ENCODE data around the gene SOWAHB.
"Not testable (repeated sequence)": the region's sequence is repeated elsewhere in the genome, so short reads cannot be mapped to it uniquely, and the experiment has no call there.

Gene SOWAHB

DNA sequence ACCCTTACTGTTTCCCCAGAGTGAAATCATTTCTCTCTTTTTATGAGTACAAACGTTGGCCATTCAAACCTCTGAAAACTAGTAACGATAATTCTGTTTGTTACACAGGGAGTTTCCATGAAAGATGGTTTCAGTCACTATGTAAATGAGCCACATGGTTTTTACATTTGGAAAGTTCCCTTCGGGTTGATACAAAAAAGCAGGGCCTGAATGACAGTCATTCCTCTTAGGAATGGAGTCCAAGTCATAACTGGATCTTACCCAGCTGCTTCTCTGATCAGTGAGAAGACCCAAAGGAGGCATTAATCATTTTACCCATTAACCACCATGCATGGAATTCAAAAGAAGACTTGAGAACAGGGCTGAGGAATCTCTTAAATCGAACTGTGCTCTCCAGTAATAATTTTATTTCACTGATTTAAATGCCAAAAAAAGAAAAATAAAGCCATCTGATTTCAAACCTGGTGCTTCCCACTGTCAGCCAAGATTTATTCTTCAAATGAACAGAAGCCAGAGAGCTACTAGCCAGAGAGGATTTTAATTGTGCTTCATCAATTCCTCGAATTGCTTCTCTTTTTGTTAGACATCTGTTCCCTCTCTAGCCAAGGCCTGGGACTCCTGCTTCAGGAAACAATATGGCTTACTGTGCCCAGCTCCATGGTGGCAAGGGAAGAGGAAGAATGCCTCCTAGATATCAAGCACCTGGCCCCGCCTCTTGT, 3.2 kb downstream of the SOWAHB start:
- DNase-seq, result no peak

DNA sequence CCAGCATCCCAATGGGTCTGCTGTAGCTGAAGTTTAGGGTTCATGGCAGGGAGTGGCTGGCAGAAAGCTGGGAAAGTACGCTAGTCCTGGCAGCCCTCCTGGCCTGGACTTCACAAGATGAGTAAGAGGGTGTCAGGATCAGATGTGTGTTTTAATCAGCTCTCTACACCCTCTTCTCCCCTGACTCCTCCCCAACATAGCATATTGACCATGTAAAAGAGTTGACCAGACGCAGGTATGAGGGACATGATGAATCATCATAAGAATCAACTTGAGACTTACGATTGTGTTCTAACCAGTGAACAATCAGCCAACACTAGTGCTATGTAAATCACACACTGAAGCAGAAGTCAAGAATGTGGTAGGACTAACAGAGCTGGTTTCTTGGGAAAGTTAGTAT, 5.3 kb downstream of the SOWAHB start:
- DNase-seq, result no peak

DNA sequence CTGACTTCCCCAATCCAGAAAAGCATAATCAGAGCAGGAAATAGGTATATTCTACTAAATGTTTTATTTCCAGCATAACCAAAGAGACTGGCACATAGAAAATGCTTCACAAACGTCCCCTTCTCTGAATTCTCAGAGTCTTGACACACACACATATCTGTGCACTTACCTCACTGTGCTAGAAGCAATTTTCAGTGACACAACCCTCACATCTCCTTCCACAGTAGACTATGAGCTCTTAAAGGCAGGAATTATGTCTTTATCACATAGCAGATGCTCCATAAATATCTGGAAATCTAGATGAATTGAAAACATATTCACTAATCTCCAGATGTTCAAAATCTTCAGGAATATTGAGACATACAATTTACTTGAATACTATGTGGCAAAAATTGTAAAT, 5.9 kb downstream of the SOWAHB start:
- no peak for DNase-seq

DNA sequence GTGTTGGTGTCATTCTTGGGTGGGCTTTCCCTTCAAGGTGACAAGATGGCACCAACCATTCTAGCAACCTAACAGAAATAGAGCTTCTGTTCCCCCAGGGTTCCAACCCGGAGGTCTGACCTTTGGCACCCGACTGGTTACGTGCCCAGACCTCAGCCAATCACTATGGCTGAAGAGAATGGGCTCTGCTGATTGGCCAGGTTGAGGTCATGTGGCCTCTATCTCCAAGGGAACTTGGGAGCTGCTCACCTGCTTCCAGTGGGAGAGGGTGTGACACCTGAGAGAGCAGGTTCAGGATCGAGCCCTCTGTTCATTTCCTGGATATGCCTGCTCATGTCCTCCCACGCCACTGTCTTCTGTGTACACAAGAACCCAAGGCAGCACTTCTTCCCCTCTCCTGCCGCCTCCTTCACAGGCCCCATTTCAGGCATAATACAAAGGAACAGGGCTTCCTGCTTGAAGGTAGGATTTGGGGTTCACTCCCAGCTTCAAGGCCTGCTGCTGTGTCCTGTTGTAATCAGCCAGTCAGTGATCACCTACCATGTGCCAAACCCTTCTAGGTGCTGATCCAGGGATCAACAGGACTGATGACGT, 11.0 kb downstream of the SOWAHB start:
- DNase-seq, result no peak

DNA sequence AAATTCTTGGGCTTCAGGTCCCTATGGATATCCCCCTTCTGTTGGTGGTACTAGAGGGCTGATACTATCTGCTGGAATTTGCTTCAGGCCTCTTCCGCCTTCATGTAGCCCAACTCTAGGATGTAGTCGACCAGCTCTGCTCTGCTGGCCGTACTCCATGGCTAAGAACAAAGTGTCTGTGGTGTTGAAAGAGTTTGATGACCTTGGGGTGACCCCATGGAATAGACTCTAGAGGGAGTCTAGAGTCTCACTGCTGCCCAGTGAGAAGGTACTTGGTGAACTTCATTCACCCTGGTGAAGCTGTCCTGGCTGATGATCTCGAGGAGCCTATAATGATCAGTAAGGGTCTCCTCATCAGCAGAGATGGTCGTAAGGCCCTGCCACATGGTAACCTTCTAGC, 11.7 kb downstream of the SOWAHB start:
- DNase-seq, result no peak

DNA sequence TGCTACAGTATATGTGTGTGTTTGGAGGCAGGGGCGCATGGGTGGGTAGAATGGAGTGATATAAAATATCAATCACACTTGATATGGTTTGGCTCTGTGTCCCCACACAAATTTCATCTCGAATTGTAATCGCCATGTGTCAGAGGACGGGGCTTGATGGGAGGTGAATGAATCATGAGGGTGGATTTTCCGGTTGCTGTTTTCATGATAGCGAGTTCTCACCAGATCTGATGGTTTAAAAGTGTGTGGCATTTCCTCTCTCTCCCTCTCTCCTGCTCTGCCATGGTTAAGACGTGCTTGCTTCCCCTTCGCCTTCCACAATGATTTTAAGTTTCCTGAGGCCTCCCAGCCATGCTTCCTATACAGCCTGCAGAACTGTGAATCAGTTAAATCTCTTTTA, 14.8 kb downstream of the SOWAHB start:
- DNase-seq, result no peak

DNA sequence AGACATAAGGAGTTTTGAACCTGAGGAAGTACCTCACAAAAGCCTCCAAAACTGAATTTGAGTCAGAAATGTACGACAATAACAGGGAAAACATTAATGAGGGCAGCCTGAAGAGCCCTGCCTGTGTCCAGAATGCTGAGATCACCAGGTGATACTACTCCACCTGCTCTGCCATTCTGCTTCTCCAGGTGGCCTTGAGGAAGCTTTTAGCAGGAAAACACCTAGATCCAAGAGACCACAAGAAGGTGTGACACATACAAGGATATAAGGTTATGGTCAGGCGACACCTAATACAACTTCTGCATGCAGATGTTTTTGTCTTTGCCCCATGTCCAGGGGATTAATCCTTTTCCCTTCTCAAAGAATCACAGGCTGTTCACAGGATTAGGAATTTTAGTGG, 15.3 kb downstream of the SOWAHB start:
- DNase-seq, result no peak

DNA sequence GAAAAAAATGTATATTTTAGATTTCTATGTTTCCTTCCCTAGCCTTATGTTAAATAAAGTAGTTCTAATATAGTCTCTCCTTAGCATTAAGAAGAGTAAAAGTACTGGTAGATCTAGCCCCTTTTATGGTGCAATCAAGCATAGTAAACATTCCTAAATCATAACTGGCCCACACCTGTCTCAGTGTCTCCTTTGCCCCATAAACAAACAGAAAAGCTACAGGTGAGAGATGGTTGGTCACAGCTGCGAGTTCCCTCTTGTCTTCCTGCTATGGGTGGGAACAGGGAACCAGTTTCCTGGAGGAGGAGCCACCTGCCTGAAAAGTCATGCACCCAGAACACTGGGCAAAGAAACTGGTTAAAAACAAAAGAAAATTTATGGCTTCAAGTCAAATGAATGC, 16.6 kb downstream of the SOWAHB start:
- DNase-seq, result no peak

DNA sequence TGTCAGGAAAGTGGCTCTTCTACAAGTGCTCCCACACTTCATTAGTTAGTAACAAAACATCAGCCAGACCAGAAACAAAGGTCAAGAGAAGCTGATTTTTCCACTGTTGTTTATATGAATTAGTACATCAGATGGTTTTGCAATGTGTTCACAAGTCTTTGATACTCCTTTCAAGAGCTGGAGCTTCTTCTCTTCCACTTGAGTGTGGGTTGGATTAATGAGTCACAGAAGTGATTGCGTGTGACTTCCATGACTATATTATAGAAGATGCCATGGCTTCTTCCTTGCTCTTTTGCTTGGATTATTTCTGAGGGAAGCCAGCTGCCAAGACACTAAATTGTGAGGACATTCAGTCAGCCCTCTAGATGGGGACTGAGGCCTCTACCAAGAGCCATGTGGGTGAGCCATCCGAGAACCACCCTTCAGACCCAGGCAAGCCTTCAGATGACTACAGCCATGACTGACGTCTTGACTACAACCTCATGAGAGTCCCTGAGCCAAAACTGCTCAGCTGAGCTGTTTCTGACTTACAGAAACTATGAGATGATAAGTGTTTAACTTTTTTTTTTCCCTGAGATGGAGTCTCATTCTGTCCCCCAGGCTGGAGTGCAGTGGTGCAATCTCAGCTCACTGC, 18.1 kb downstream of the SOWAHB start:
- DNase-seq, result no peak

DNA sequence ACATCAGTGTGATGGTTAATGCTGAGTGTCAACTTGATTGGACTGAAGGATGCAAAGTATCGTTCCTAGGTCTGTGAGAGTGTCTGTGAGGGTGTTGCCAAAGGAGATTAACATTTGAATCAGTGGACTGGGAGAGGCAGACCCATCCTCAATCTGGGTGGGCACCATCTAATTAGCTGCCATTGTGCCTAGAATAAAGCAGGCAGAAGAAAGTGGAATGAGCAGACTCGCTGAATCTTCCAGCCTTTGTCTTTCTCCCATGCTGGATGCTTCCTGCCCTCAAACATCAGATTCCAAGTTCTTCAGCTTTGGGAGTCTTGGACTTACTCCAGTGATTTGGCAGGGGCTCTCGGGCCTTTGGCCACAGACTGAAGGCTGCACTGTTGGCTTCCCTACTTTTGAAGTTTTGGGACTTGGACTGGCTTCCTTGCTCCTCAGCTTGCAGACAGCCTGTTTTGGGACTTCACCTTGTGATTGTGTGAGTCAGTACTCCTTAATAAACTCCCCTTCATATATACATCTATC, 19.2 kb downstream of the SOWAHB start:
- DNase-seq, result not testable (repeated sequence)

DNA sequence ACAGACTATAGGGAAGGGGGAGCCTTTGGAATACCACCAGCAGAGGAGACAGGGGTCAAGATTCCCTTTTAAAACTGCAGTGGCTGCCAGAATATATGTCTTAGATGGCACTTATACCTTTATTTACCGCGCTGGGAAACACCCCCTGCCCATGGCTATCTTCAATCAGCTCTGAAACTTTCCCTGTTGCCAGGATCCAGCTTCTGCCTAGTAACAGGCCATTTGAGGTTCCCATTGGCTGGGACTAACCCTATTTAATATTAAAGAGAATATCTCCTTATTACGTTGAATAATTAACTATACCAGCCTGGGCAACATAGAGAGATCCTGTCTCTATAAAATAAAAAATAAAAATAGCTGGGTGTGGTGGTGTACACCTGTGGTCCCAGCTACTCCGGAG, 23.8 kb downstream of the SOWAHB start:
- no peak for DNase-seq

DNA sequence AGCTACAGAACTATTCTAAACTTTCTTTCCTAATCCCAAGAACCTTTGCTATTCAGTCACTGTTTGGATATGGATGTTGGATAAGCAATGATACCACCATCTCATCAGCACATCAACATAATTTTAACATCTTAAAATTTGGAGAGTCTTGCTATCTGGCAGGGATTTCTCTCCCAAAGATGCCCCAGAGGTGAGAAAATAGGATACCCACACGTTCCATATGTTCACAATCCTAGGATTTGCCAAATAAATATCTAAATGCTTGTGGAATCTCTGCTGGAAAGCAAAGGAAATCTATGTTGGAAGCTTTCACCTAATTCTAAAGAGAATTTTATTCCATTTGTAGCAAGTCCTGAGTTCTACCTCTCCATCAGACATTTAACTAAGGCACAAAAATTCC, 24.4 kb downstream of the SOWAHB start:
- DNase-seq, result no peak

DNA sequence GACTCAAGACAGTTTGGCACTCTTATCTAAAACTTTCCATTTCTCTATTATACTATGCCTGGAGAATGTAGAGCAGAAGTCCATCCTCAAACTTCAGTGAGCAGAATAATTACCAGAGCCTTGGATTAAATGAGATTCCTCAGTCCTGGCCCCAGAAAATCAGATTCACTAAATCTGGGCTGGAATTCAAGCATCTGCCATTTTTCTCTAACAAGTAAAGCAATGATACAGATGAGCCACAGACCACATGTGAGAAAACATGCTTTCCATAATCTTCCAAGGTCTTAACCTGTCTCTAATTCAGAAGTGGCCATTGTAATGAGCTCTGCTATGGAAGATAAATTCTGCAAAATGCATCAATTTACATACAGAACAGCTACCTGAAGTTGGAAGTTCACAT, 25.4 kb downstream of the SOWAHB start:
- no peak for DNase-seq

DNA sequence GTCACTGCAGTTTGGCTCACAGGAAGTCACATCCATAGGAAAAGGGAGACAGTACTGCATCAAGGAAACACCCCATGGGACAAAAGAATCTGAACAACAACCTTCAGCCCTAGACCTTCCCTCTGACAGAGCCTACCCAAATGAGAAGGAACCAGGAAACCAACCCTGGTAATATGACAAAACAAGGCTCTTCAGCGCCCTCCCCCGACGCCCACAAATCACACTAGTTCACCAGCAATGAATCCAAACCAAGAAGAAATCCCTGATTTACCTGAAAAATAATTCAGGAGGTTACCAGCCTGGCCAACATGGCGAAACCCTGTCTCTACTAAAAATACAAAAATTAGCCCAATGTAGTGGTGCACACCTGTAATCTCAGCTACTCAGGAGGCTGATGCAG, 29.2 kb downstream of the SOWAHB start:
- DNase-seq, result not testable (repeated sequence)

DNA sequence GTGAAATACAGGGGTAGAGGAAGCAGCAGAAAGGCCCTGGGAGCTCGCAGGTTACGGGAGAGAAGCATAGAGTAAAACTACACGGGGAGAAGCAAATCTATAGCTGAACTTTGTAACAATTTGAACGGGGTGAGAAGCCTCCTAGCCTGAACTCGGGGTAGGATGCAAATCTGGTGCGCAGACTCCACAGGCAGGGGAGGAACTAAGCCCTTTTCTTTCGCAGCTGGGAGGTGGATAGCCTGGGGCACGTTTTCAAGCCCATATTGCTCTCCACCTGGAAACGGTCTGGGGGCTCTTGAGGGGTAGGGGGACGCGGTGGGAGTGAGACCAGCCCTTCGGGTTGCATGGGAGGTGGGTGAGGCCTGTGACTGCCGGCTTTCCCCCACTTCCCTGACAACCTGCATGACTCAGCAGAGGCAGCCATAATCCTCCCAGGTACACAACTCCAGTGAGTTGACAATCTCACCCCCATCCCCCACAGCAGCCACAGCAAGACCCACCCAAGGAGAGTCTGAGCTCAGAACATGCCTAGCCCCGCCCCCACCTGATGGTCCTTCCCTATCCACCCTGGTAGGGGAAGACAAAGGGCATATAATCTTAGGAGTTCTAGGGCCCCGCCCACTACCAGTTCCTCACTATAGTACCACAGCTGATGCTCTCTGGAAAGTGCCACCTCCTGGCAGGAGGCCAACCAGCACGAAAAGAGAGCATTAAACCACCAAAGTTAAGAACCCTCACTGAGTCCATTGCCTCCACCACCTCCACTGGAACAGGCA, 29.9 kb downstream of the SOWAHB start:
- DNase-seq, result no peak

DNA sequence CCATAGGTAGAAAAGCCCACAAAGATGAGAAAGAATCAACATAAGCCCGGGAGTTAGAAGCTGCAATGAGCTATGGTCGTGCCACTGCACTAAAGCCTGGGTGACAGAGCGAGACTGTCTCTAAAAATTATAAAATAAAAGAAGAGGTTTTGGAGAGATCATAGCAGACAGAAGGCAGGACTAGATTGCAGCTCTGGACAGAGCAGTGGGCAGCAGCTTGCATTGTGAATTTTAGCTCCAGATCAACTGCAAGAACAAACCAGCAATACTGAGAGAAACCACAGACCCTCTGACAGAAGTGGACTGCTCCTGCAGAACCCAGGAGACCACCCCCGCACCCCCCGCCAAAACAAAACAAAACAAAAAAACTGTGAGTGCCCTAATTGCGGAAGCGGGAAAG, 30.6 kb downstream of the SOWAHB start:
- DNase-seq, result no peak

DNA sequence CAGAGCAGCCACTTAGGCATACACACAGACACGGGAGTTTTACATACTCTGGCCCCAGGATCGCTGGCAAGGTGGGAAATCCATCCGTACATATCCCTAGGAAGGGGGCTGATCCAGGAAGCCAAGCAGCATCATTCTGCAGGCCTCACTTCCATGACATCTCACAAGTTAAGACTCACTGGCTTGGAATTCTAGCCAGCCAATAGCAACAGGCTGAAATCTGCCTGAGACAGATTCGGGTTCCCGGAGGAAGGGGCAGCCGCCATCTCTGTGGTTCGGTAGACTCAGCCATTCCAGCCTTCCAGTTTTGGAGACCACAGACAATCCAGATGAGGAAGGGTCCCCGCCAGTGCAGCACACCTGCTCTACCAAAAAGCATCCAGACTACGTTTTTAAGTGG, 31.3 kb downstream of the SOWAHB start:
- DNase-seq, result no peak

DNA sequence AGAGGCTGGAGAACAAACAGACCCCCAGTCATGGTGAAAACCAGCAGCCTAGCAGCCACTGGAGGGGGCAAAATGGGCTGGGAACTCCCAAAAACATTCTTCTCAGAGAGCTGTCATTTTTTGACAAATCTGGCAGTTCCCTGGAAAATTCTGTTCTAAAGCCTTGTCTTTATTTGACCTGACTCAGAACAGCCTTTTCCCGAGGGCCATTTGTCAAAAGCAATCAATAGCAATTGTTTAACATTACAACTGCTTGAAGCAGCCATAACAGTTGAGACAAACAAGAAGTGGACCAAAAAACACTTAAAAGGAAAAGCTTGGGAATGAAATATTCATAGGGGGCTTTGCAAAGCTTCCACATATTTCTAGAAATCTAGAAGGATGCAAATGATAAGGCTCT, 39.6 kb downstream of the SOWAHB start:
- DNase-seq, result no peak

DNA sequence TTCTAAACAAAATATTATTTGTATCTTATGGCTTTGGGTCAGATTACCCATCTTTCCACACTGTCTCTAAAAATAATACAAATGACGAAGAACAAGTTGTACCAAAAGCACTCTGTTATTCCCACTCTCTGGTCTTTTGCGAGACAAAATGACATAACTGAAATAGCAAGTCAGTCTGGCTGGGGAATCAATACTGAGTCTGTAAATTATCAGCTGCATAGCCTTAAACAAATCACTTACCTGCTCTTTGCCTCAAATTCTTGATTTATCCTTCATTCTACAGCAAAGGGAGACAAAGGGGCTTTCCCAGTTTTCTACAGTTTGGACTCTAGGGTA, 40.9 kb downstream of the SOWAHB start:
- no peak for DNase-seq

DNA sequence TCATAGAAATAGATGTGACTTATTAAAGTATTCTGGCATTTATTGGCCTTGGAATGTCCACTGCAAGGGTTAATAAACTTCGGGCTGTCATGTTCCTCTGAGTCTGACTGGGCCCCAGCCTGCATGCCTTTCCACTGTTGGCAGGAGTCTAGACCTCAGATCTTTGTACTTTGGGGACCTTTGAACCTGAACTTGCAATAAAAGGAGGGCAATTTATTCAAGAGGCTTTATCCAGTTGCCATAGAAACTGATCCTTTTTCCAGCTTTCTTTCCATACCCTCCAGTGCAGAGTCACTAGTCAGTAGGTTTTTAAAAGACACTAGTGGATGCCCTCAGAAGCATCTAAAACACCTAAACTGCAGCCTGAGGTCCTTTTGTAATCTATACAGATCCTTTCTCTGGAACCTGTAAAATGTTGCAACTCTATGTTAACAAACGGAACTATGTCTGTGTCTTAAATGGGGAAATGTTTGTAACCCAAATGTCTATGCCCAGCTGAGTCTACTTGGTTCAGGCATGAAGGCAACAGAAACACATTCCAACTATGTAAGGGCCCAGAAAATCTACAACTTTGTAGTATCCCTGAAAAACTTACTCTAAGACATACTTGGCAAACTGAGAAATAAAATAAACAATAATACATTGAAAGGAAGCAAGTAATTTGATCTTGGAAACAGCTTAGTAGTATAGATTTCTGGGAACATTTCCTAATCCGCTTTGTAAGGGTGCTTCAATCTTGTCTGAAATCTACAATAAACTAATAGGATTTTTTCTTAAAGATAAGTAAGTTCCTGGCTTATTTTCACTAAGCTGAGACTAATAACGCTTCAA, 41.5 kb downstream of the SOWAHB start:
- DNase-seq, result no peak

DNA sequence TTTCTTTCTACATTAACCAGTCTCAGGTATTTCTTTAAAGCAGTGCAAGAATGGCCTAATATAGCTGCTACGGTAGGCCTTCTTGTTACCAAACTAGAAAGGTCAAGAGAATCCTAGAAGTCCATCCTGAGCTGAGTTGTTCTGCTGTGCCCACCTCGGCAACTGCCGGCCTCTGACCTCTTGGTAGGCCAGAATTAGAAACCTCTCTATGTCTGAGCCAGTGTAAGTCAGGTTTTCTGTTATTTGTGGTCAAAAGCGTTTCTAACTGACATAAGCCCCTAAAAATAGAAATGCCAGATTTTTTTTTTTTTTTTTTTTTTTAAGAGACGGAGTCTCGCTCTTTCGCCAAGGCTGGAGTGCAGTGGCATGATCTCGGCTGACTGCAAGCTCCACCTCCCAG, 43.1 kb downstream of the SOWAHB start:
- no peak for DNase-seq

DNA sequence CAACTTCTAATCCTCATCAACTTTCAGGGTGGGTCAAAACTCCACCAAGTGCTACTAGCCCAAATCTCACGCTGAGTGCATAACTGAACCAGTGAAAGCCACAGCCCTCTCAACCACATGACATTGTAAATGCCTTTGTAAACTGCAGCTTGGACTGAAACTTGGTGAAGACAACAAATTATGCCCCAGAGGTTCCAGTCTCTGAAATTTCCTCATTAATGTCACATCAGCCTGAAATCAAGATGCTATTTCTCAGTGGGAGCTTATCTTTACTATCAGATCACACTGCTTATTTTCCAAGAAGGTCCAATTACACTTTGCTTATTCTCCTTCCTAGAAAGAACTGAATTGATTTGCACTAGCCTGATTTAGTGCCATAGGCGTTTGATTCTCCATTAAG, 46.6 kb downstream of the SOWAHB start:
- no peak for DNase-seq

DNA sequence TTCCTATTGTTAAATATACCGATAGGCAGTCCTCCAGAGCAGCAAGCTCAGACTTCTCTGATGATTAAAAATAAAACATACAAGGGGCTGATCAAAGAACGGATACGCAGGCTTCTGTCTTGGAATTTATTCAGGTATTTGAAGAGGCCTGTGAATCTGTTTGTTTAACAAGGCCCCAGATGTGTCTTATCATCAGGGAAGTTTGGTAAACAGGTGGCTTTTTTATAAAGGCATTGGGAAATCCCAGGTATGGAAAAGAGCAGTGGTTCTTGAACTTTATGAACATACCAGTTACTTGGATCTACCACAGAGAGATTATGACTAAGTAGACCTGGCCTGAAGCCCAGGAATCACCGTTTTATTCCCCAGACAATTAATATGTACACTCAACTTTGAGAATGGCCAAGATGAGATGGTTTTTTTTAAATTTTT, 47.9 kb downstream of the SOWAHB start:
- no peak for DNase-seq

All from stimulated activated naive CD4-positive, alpha-beta T cell (primary cell).